H9 (cell line): ENCODE data around the gene NPAS1. TPM values are rescaled to one million over a fixed set of nuclear protein-coding genes. Genes with fewer than 3 reads are reported as not detected.

ENCODE experiments used
- DNase-seq: peaks from one replicate; pipeline ENCODE4 v3.0.0-alpha.2; 2017
- H2AFZ ChIP-seq: one replicate; pipeline ENCODE4 v1.6.1; 2013; ENCODE audit warnings: mild to moderate bottlenecking, low read length, control low read depth, moderate library complexity
- H2AK5ac ChIP-seq: 2 replicates; pipeline ENCODE4 v1.6.1; 2013; ENCODE audit warnings: low read length, control low read depth, mixed read lengths; ENCODE audit not compliant: insufficient read length
- H2BK120ac ChIP-seq: one replicate; pipeline ENCODE4 v1.6.1; 2013; ENCODE audit warnings: low read depth, mild to moderate bottlenecking, low read length, control low read depth, inconsistent platforms; ENCODE audit not compliant: poor library complexity, severe bottlenecking
- H2BK12ac ChIP-seq: 2 replicates; pipeline ENCODE4 v1.6.1; 2013; ENCODE audit warnings: low read length, control low read depth, mixed read lengths, low read depth; ENCODE audit not compliant: insufficient read length
- H2BK15ac ChIP-seq: 2 replicates; pipeline ENCODE4 v1.6.1; 2013; ENCODE audit warnings: low read depth, low read length, control low read depth
- H2BK20ac ChIP-seq: one replicate; pipeline ENCODE4 v1.6.1; 2013; ENCODE audit warnings: low read depth, mild to moderate bottlenecking, low read length, control low read depth, inconsistent platforms; ENCODE audit not compliant: poor library complexity, severe bottlenecking
- H2BK5ac ChIP-seq: 2 replicates; pipeline ENCODE4 v1.6.1; 2013; ENCODE audit warnings: low read length, control low read depth, mixed read lengths; ENCODE audit not compliant: insufficient read length
- H3K14ac ChIP-seq: 2 replicates; pipeline ENCODE4 v1.6.1; 2013; ENCODE audit warnings: low read length, control low read depth; ENCODE audit not compliant: insufficient read depth
- H3K18ac ChIP-seq: 2 replicates; pipeline ENCODE4 v1.6.1; 2013; ENCODE audit warnings: low read depth, mild to moderate bottlenecking, mixed read lengths, low read length, control low read depth; ENCODE audit not compliant: insufficient read length
- H3K23ac ChIP-seq: 2 replicates; pipeline ENCODE4 v1.6.1; 2013; ENCODE audit warnings: low read length, control low read depth, mixed read lengths, low read depth; ENCODE audit not compliant: insufficient read length
- H3K23me2 ChIP-seq: 2 replicates; pipeline ENCODE4 v1.6.1; 2013; ENCODE audit warnings: low read depth, mild to moderate bottlenecking, mixed read lengths, low read length, control low read depth; ENCODE audit not compliant: insufficient read length, poor library complexity, severe bottlenecking
- H3K27ac ChIP-seq: 2 replicates; pipeline ENCODE4 v1.5.1; 2013; ENCODE audit warnings: low read length, control low read depth, mixed read lengths, low read depth; ENCODE audit not compliant: insufficient read length
- H3K27me3 ChIP-seq: 2 replicates; pipeline ENCODE4 v1.6.1; 2013; ENCODE audit warnings: low read length, control low read depth, inconsistent platforms; ENCODE audit not compliant: insufficient read depth
- H3K4ac ChIP-seq: 2 replicates; pipeline ENCODE4 v1.6.1; 2013; ENCODE audit warnings: low read depth, mild to moderate bottlenecking, control low read depth, inconsistent platforms, low read length, moderate library complexity
- H3K4me1 ChIP-seq: 2 replicates; pipeline ENCODE4 v1.6.1; 2013; ENCODE audit warnings: low read length, control low read depth, inconsistent platforms; ENCODE audit not compliant: insufficient read depth
- H3K4me2 ChIP-seq: 2 replicates; pipeline ENCODE4 v1.6.1; 2013; ENCODE audit warnings: low read length, control low read depth, mixed read lengths; ENCODE audit not compliant: insufficient read length, insufficient read depth
- H3K56ac ChIP-seq: 2 replicates; pipeline ENCODE4 v1.6.1; 2013; ENCODE audit warnings: low read depth, mild to moderate bottlenecking, mixed read lengths, low read length, control low read depth; ENCODE audit not compliant: insufficient read length
- H3K79me1 ChIP-seq: 2 replicates; pipeline ENCODE4 v1.6.1; 2013; ENCODE audit warnings: low read depth, mild to moderate bottlenecking, moderate library complexity, low read length, control low read depth, inconsistent platforms; ENCODE audit not compliant: insufficient read depth, poor library complexity, severe bottlenecking
- H3K79me2 ChIP-seq: 2 replicates; pipeline ENCODE4 v1.6.1; 2013; ENCODE audit warnings: low read length, control low read depth, inconsistent platforms; ENCODE audit not compliant: insufficient read depth
- H3K9ac ChIP-seq: 2 replicates; pipeline ENCODE4 v1.6.1; 2013; ENCODE audit warnings: low read length, control low read depth, mixed read lengths; ENCODE audit not compliant: insufficient read length; ENCODE audit errors: extremely low read depth
- H3K9me3 ChIP-seq: one replicate; pipeline ENCODE4 v1.6.1; 2013; ENCODE audit warnings: low read depth, low read length, inconsistent platforms; ENCODE audit not compliant: control insufficient read depth
- H3T11ph ChIP-seq: one replicate; pipeline ENCODE4 v1.6.1; 2013; ENCODE audit warnings: mild to moderate bottlenecking, low read length, control low read depth, inconsistent platforms
- H4K20me1 ChIP-seq: one replicate; pipeline ENCODE4 v1.6.1; 2013; ENCODE audit not compliant: control insufficient read depth, insufficient read length, insufficient read depth
- H4K5ac ChIP-seq: 2 replicates; pipeline ENCODE4 v1.6.1; 2013; ENCODE audit warnings: low read depth, mild to moderate bottlenecking, mixed read lengths, low read length, control low read depth; ENCODE audit not compliant: insufficient read length
- H4K8ac ChIP-seq: replicated peaks from 2 replicates; pipeline ENCODE4 v1.6.1; 2013; ENCODE audit warnings: low read length, control low read depth, mixed read lengths, low read depth; ENCODE audit not compliant: insufficient read length
- H4K91ac ChIP-seq: 2 replicates; pipeline ENCODE4 v1.6.1; 2013; ENCODE audit warnings: low read depth, mild to moderate bottlenecking, moderate library complexity, mixed read lengths, low read length, control low read depth; ENCODE audit not compliant: insufficient read length
- H3K27ac Mint-ChIP-seq, 3 experiments: 2 replicates in 2 of 3; 3 replicates in 1 of 3; pipeline ENCODE4 v1.8.0; 2020 to 2021; ENCODE audit warnings: mixed read lengths in 3 of 3, mild to moderate bottlenecking in 1 of 3, moderate library complexity in 1 of 3
- H3K27me3 Mint-ChIP-seq: 2 replicates; pipeline ENCODE4 v1.8.0; 2021; ENCODE audit warnings: low read depth, mild to moderate bottlenecking, moderate library complexity, mixed read lengths
- H3K36me3 Mint-ChIP-seq, 3 experiments: 2 replicates in 2 of 3; 3 replicates in 1 of 3; pipeline ENCODE4 v1.8.0; 2020 to 2021; ENCODE audit warnings: low read depth in 3 of 3, mixed read lengths in 3 of 3; ENCODE audit not compliant: insufficient read depth in 1 of 3
- H3K4me1 Mint-ChIP-seq, 2 experiments: 2 replicates each; pipeline ENCODE4 v1.8.0; 2020; ENCODE audit warnings: mixed read lengths in 2 of 2
- H3K4me3 Mint-ChIP-seq, 2 experiments: 2 replicates in 1 of 2; 3 replicates in 1 of 2; pipeline ENCODE4 v1.8.0; 2020 to 2021; ENCODE audit warnings: mild to moderate bottlenecking in 2 of 2, mixed read lengths in 2 of 2, moderate library complexity in 1 of 2
- H3K9me3 Mint-ChIP-seq, 2 experiments: 2 replicates in 1 of 2; 3 replicates in 1 of 2; pipeline ENCODE4 v1.8.0; 2020; ENCODE audit warnings: mild to moderate bottlenecking in 2 of 2, mixed read lengths in 2 of 2, moderate library complexity in 1 of 2
- CTCF ChIP-seq: fragments of 200-600 bp; sonication (generic); conservative IDR thresholded peaks from 3 replicates; pipeline ENCODE4 v1.8.0; 2021; ENCODE audit warnings: antibody characterized with exemption, mild to moderate bottlenecking
- WGBS: extraction: QIAGEN DNeasy Blood & Tissue Kit; methylation state at CpG from one replicate; pipeline ENCODE4 v1.1.7; 2013; ENCODE audit warnings: missing lambda C conversion rate, low lambda C conversion rate, mixed read lengths; ENCODE audit not compliant: insufficient read length; ENCODE audit errors: extremely low coverage; 5-methylcytosine and 5-hydroxymethylcytosine counted together
- total RNA-seq: library from RNA; stranded (reverse); gene quantifications from 2 replicates; pipeline ENCODE4 v1.2.1, GENCODE V29; 2021

NPAS1 gene
- total RNA-seq, 1 experiment from 2014 or later: 17.8 TPM

- Histone ChIP-seq H2BK5ac (no peak overlapping the region), H2BK20ac (no peak overlapping the region), H3K23ac (no peak overlapping the region), H3K27ac (no peak overlapping the region), H2BK12ac (no peak overlapping the region), H2BK120ac (no peak overlapping the region), H3K23me2 (no peaks in the 10 kb centered on the region), H3K4me1 (peaks cover 10% of the 10 kb centered on the region; the same call in 1 of the 2 replicates), H3K56ac (no peak overlapping the region), H3T11ph (no peak overlapping the region), H2AFZ (no peak overlapping the region), H4K8ac (no peak overlapping the region), H3K79me1 (no peaks in the 10 kb centered on the region), H4K20me1 (peaks cover 2% of the 10 kb centered on the region), H3K27me3 (no peaks in the 10 kb centered on the region), H3K18ac (no peak overlapping the region), H3K4ac (no peak overlapping the region), H3K9me3 (no peaks in the 10 kb centered on the region), H2AK5ac (no peak overlapping the region), H4K5ac (no peak overlapping the region), H2BK15ac (no peak overlapping the region), H3K79me2 (no peaks in the 10 kb centered on the region), H3K9ac (no peak overlapping the region), H4K91ac (no peak overlapping the region), H3K14ac (no peak overlapping the region), H3K4me2 (no peak overlapping the region)
- Mint-ChIP-seq H3K27ac (peak overlapping the region; percentile 86 to 93 (median 92)), H3K9me3 (no peaks in the 10 kb centered on the region), H3K36me3 (peaks cover 0 to 3% (median 0%) of the 10 kb centered on the region in 3 experiments; a peak in 2 of 7 replicates), H3K27me3 (no peaks in the 10 kb centered on the region), H3K4me3 (no peak overlapping the region), H3K4me1 (peaks cover 42 to 43% of the 10 kb centered on the region in 2 experiments)
- WGBS: no CpG with 5 or more reads among the region's 16 CpGs
- no peak for DNase-seq
- 0 out of 3 replicates have a peak, but pooled peaks have one; percentile 10 for TF ChIP-seq CTCF
Measured at GRCh38 chr19:46975011-46975924, 44.4 kb upstream of the NPAS1 start.
